Fibroblast of skin of scalp (primary cell): ENCODE data around the gene COG8. TPM values are rescaled to one million over a fixed set of nuclear protein-coding genes. Genes with fewer than 3 reads are reported as not detected.
A peak's percentile ranks its signal among the peaks of the same experiment; 100 is the strongest.
"Not testable (repeated sequence)": the region's sequence is repeated elsewhere in the genome, so short reads cannot be mapped to it uniquely, and the experiment has no call there.

Experiments used
- DNase-seq: peaks from one replicate; pipeline ENCODE4 v3.0.0-alpha.2; 2013
- polyA plus RNA-seq, 2 experiments: library from polyadenylated mRNA; unstranded; fragments of 120-200 nt; gene quantifications; one replicate each; pipeline ENCODE4 v1.2.1, GENCODE V29; 2013; ENCODE audit not compliant: insufficient read length in 2 of 2

The COG8 gene
- 16.5 TPM for polyA plus RNA-seq (2013, experiment 1 of 2; ENCODE audit: insufficient read length)
- 16.5 TPM for polyA plus RNA-seq (2013, experiment 2 of 2; ENCODE audit: insufficient read length)

GRCh38 chr16:69339289-69340094 is at the start of gene COG8, which contains the start of gene NIP7:
Gene COG8, minus strand, starts transcription at chr16:69339564. Its CDS starts 12 bp downstream, at chr16:69339552.
Gene NIP7, plus strand, starts transcription at chr16:69339772. Its CDS starts 58 bp downstream, at chr16:69339830.
- peak; percentile 99 for DNase-seq

- DNase-seq = peak; percentile 70
These were observed 47.2 kb upstream of the COG8 start for GRCh38 chr16:69386596-69386995.

- DNase-seq = no peak
These were observed 45.6 kb upstream of the COG8 start for GRCh38 chr16:69384974-69385373.

- DNase-seq = no peak
These were observed 43.1 kb upstream of the COG8 start for GRCh38 chr16:69382421-69382820.

GRCh38 chr16:69381231-69381630 is 41.9 kb upstream of the COG8 start:
- no peak for DNase-seq

- DNase-seq = no peak
These were observed 39.4 kb upstream of the COG8 start for GRCh38 chr16:69378760-69379159.

GRCh38 chr16:69378036-69378435 is 38.7 kb upstream of the COG8 start:
- DNase-seq = no peak

- no peak for DNase-seq
These were observed 37.2 kb upstream of the COG8 start for GRCh38 chr16:69376393-69377059.

- DNase-seq = no peak
These were observed 33.7 kb upstream of the COG8 start for GRCh38 chr16:69373019-69373418.

- no peak for DNase-seq
These were observed 32.2 kb upstream of the COG8 start for GRCh38 chr16:69371564-69371963.

GRCh38 chr16:69368866-69369265 is 29.5 kb upstream of the COG8 start:
- no peak for DNase-seq

- no peak for DNase-seq
These were observed 28.6 kb upstream of the COG8 start for GRCh38 chr16:69367980-69368379.

- DNase-seq = no peak
These were observed 27.1 kb upstream of the COG8 start for GRCh38 chr16:69366431-69366830.

GRCh38 chr16:69365901-69366300 is 26.5 kb upstream of the COG8 start:
- no peak for DNase-seq

- DNase-seq = no peak
These were observed 24.7 kb upstream of the COG8 start for GRCh38 chr16:69364088-69364487.

- no peak for DNase-seq
These were observed 23.9 kb upstream of the COG8 start for GRCh38 chr16:69363281-69363717.

- DNase-seq = not testable (repeated sequence)
These were observed 20.7 kb upstream of the COG8 start for GRCh38 chr16:69360070-69360469.

GRCh38 chr16:69351309-69352027 is 12.1 kb upstream of the COG8 start, which contains the start of gene TMED6:
Gene TMED6, minus strand, starts transcription at chr16:69351786. Its CDS starts 33 bp downstream, at chr16:69351753.
- DNase-seq = no peak

- DNase-seq = no peak
These were observed 11.3 kb upstream of the COG8 start for GRCh38 chr16:69350536-69351133.

- DNase-seq = no peak
These were observed 10.2 kb upstream of the COG8 start for GRCh38 chr16:69349536-69349935.

GRCh38 chr16:69348222-69348621 is 8.9 kb upstream of the COG8 start:
- DNase-seq = no peak

- no peak for DNase-seq
These were observed 7.3 kb upstream of the COG8 start for GRCh38 chr16:69346683-69347082.
